NCI-H1694 (cell line): ENCODE results near the gene PAMR1.

Experiments used
- DNase-seq: peaks from one replicate; lab custom pipeline; 2025; lab: John Stamatoyannopoulos, UW

PAMR1 gene

GRCh38 chr11:35458846-35459245 lies 66.6 kb downstream of the PAMR1 start:
- no peak for DNase-seq

GRCh38 chr11:35454362-35454761 lies 71.1 kb downstream of the PAMR1 start:
- DNase-seq = no peak

GRCh38 chr11:35436581-35437250 lies 88.7 kb downstream of the PAMR1 start:
- no peak for DNase-seq

- DNase-seq = no peak
Measured at GRCh38 chr11:35433588-35433987, 91.8 kb downstream of the PAMR1 start.

GRCh38 chr11:35432464-35432863 lies 93.0 kb downstream of the PAMR1 start:
- no peak for DNase-seq

GRCh38 chr11:35427071-35427470 lies 98.3 kb downstream of the PAMR1 start:
- DNase-seq = no peak

- DNase-seq = no peak
Measured at GRCh38 chr11:35426351-35426750, 99.1 kb downstream of the PAMR1 start.

GRCh38 chr11:35425603-35426212 lies 99.7 kb downstream of the PAMR1 start:
- DNase-seq = no peak

- no peak for DNase-seq
Measured at GRCh38 chr11:35424157-35424940, 101.1 kb downstream of the PAMR1 start.

GRCh38 chr11:35420371-35420770 lies 105.0 kb downstream of the PAMR1 start:
- DNase-seq = no peak

GRCh38 chr11:35419830-35420333 lies 105.5 kb downstream of the PAMR1 start:
- DNase-seq = no peak

GRCh38 chr11:35419184-35419829 lies 106.1 kb downstream of the PAMR1 start, which contains the start of gene SLC1A2:
Gene SLC1A2 (minus strand): TSS chr11:35419558. CDS start chr11:35418966, 592 bp downstream.
- peak; percentile 26 for DNase-seq

- no peak for DNase-seq
Measured at GRCh38 chr11:35418282-35419183, 106.9 kb downstream of the PAMR1 start.

- no peak for DNase-seq
Measured at GRCh38 chr11:35415487-35415886, 109.9 kb downstream of the PAMR1 start.

GRCh38 chr11:35414776-35415175 lies 110.6 kb downstream of the PAMR1 start:
- DNase-seq = no peak

- no peak for DNase-seq
Measured at GRCh38 chr11:35414311-35414710, 111.1 kb downstream of the PAMR1 start.

GRCh38 chr11:35413598-35413997 lies 111.8 kb downstream of the PAMR1 start:
- DNase-seq = no peak

- peak; percentile 39 for DNase-seq
Measured at GRCh38 chr11:35412285-35412684, 113.1 kb downstream of the PAMR1 start.

- DNase-seq = no peak
Measured at GRCh38 chr11:35407041-35407440, 118.4 kb downstream of the PAMR1 start.

- DNase-seq = no peak
Measured at GRCh38 chr11:35404388-35404775, 121.0 kb downstream of the PAMR1 start.

GRCh38 chr11:35403765-35404387 lies 121.5 kb downstream of the PAMR1 start:
- DNase-seq = no peak
